Right cardiac atrium (tissue), 5 donors: ENCODE measurements around the gene EZH1. TPM values are rescaled to one million over a fixed set of nuclear protein-coding genes. Genes with fewer than 3 reads are reported as not detected.

ENCODE experiments used
- ATAC-seq, 2 donors: fragments of 200-7000 bp; cut with Tn5 transposase; one replicate each; pipeline versions ENCODE4 v1.8.0 to v1.9.1; 2020; ENCODE audit warnings: moderate library complexity in 2 of 2, mild to moderate bottlenecking in 1 of 2
- DNase-seq, 3 donors: peaks; one replicate each; pipeline ENCODE4 v3.0.0-alpha.2; 2020
- H3K27ac ChIP-seq: one replicate; pipeline ENCODE4 v1.5.1; 2013; ENCODE audit warnings: mild to moderate bottlenecking, low read length, control low read depth, moderate library complexity
- H3K27me3 ChIP-seq: one replicate; pipeline ENCODE4 v1.6.1; 2013; ENCODE audit not compliant: control insufficient read depth, insufficient read depth
- H3K4me1 ChIP-seq: one replicate; pipeline ENCODE4 v1.6.1; 2013; ENCODE audit warnings: low read length; ENCODE audit not compliant: control insufficient read depth, insufficient read depth
- H3K4me3 ChIP-seq: one replicate; pipeline ENCODE4 v1.5.1; 2013; ENCODE audit warnings: low read length, control low read depth
- H3K9me3 ChIP-seq: one replicate; pipeline ENCODE4 v1.6.1; 2013; ENCODE audit warnings: low read length; ENCODE audit not compliant: control insufficient read depth
- WGBS: extraction: QIAGEN DNeasy Blood & Tissue Kit; methylation state at CpG from one replicate; pipeline ENCODE4 v1.1.7; 2013; 5-methylcytosine and 5-hydroxymethylcytosine counted together
- intact Hi-C, 4 donors: fragments of 100-400 bp; cut with DNase I; formaldehyde crosslinking; loops; one replicate each; pipeline versions ENCODE4 v1.11.0 to v1.14.0; 2022 to 2023
- microRNA-seq, 2 donors: library from miRNA; unstranded; fragments of <30 nt; microRNA quantifications; one replicate each; pipeline ENCODE4 v1.2.0, GENCODE V29; 2020 to 2021
- polyA plus RNA-seq: library from polyadenylated mRNA; stranded (reverse); fragments of 200-250 nt; gene quantifications from one replicate; pipeline ENCODE4 v1.2.3, GENCODE V29; 2013
- total RNA-seq, 4 donors: library from RNA; stranded (reverse); fragmentation: NEBNext Ultra II Directional; extraction: Animal tissue kit (Norgen Biotek cat#: 25700); gene quantifications; one replicate each; pipeline ENCODE4 v1.2.1, GENCODE V29; 2021
- donor health status: healthy with polysubstance abuse.
- donor health status: DM: no; HTN: yes; CAD: no.
- donor health status: DM: no; HTN: no; CAD: no.
- donor health status: DM: no; HTN: yes; CAD: no; lungs with severe emphysema.
- donor health status: DM: yes; HTN: yes; CAD: no.

The EZH1 gene
- total and polyA plus RNA-seq, 5 donors = 22.5 to 53.2 (median 39.8) TPM

DNA sequence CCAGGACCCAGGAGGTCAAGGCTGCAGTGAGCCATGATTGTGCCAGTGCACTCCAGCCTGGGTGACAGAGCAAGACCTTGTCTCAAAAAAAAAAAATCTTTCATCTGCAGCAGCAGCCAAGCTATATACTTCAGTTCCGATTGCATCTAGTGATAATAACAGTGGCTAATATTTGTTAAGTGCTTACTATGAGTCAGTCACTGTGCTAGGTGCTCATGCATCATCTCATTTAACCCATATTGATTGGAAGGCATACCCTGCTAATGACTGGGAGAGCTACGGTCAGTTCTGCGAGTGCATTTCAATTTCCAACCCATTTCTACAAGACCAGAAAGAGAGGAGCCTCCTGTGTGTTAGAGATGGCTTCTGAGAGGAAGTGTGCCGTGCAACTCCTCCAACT lies 93.4 kb downstream of the EZH1 start:
- Histone ChIP-seq H3K4me1 (no peaks in the 10 kb centered on the region), H3K9me3 (no peaks in the 10 kb centered on the region), H3K27ac (no peak overlapping the region), H3K4me3 (no peak overlapping the region), H3K27me3 (no peaks in the 10 kb centered on the region)
- DNase-seq = no peak
- no peak for ATAC-seq
- WGBS = 74% methylated on average over 4 of the region's 4 CpGs
- intact Hi-C loops = loop anchor here in 1 of 4 donors (5.0 kb wide), 1 partner anchor 34 kb away; no protein-coding TSS in a partner anchor

Small RNA genes within 50 kb of the gene (microRNA-seq; reads per million reads assigned to microRNA genes)
- gene MIR6780A = 0 to 0.84 reads per million in 2 donors

Other genes with a start within 250 kb of the EZH1 start
- gene NAGLU, start 208.8 kb downstream of the EZH1 start, total RNA-seq = 10 to 100 TPM; 11.3 to 18.8 (median 15.0) TPM
- 13.7 TPM for gene NAGLU, start 208.8 kb downstream of the EZH1 start, polyA plus RNA-seq
- gene HSD17B1, start 192.1 kb downstream of the EZH1 start, total RNA-seq = 1 to 10 TPM; 1.2 to 1.6 (median 1.4) TPM
- 2.5 TPM for gene HSD17B1, start 192.1 kb downstream of the EZH1 start, polyA plus RNA-seq
- gene COASY, start 182.9 kb downstream of the EZH1 start, total RNA-seq = 10 to 100 TPM; 32.4 to 45.5 (median 40.0) TPM
- gene COASY, start 182.9 kb downstream of the EZH1 start, polyA plus RNA-seq = 30.2 TPM
- gene MLX, start 177.9 kb downstream of the EZH1 start, total RNA-seq = 10 to 100 TPM; 46.9 to 63.8 (median 54.2) TPM
- gene MLX, start 177.9 kb downstream of the EZH1 start, polyA plus RNA-seq = 65.0 TPM
- 1 to 10 TPM; 1.4 to 3.3 (median 2.5) TPM for gene PSMC3IP, start 167.3 kb downstream of the EZH1 start, total RNA-seq
- 2.2 TPM for gene PSMC3IP, start 167.3 kb downstream of the EZH1 start, polyA plus RNA-seq
- gene RETREG3, start 135.7 kb downstream of the EZH1 start, total RNA-seq = 10 to 100 TPM; 23.9 to 27.0 (median 25.5) TPM
- gene RETREG3, start 135.7 kb downstream of the EZH1 start, polyA plus RNA-seq = 13.0 TPM
- 10 to 100 TPM; 34.3 to 60.7 (median 46.0) TPM for gene TUBG1, start 135.4 kb downstream of the EZH1 start, total RNA-seq
- 48.9 TPM for gene TUBG1, start 135.4 kb downstream of the EZH1 start, polyA plus RNA-seq
- 10 to 100 TPM; 11.6 to 21.3 (median 18.4) TPM for gene TUBG2, start 85.8 kb downstream of the EZH1 start, total RNA-seq
- 19.8 TPM for gene TUBG2, start 85.8 kb downstream of the EZH1 start, polyA plus RNA-seq
- gene PLEKHH3, start 68.0 kb downstream of the EZH1 start, total RNA-seq = 10 to 100 TPM; 14.4 to 30.8 (median 23.9) TPM
- gene PLEKHH3, start 68.0 kb downstream of the EZH1 start, polyA plus RNA-seq = 23.0 TPM
- 1 to 10 TPM; 1.8 to 2.9 (median 2.5) TPM for gene CCR10, start 63.2 kb downstream of the EZH1 start, total RNA-seq
- gene CCR10, start 63.2 kb downstream of the EZH1 start, polyA plus RNA-seq = 2.6 TPM
- 1 to 10 TPM; 4.6 to 9.9 (median 7.1) TPM for gene CNTNAP1, start 62.5 kb downstream of the EZH1 start, total RNA-seq
- gene CNTNAP1, start 62.5 kb downstream of the EZH1 start, polyA plus RNA-seq = 4.6 TPM
- 10 to 100 TPM; 29.2 to 45.9 (median 40.9) TPM for gene RAMP2, start 16.2 kb upstream of the EZH1 start, total RNA-seq
- 73.5 TPM for gene RAMP2, start 16.2 kb upstream of the EZH1 start, polyA plus RNA-seq
- 10 to 100 TPM; 32.0 to 37.7 (median 33.0) TPM for gene VPS25, start 28.4 kb upstream of the EZH1 start, total RNA-seq
- gene VPS25, start 28.4 kb upstream of the EZH1 start, polyA plus RNA-seq = 42.7 TPM
- not detected for gene WNK4, start 35.6 kb upstream of the EZH1 start, total RNA-seq
- gene WNK4, start 35.6 kb upstream of the EZH1 start, polyA plus RNA-seq = 0.05 TPM
- gene COA3, start 53.7 kb upstream of the EZH1 start, total RNA-seq = 10 to 100 TPM; 64.4 to 74.4 (median 70.7) TPM
- 142 TPM for gene COA3, start 53.7 kb upstream of the EZH1 start, polyA plus RNA-seq
- gene CNTD1, start 53.8 kb upstream of the EZH1 start, total RNA-seq = under 1 TPM in 2 of 4 donors, not detected in 2; 0.20 to 0.53 TPM
- gene CNTD1, start 53.8 kb upstream of the EZH1 start, polyA plus RNA-seq = 0.59 TPM
- 10 to 100 TPM; 69.6 to 88.1 (median 71.8) TPM for gene BECN1, start 79.2 kb upstream of the EZH1 start, total RNA-seq
- 54.3 TPM for gene BECN1, start 79.2 kb upstream of the EZH1 start, polyA plus RNA-seq
- 10 to 100 TPM; 61.0 to 82.0 (median 70.1) TPM for gene PSME3, start 88.4 kb upstream of the EZH1 start, total RNA-seq
- 57.6 TPM for gene PSME3, start 88.4 kb upstream of the EZH1 start, polyA plus RNA-seq
- under 1 TPM; 0.37 to 0.67 (median 0.51) TPM for gene AOC2, start 99.5 kb upstream of the EZH1 start, total RNA-seq
- gene AOC2, start 99.5 kb upstream of the EZH1 start, polyA plus RNA-seq = 0.52 TPM
- gene AOC3, start 106.2 kb upstream of the EZH1 start, total RNA-seq = 10 to 100 TPM; 11.5 to 29.9 (median 24.9) TPM
- 29.1 TPM for gene AOC3, start 106.2 kb upstream of the EZH1 start, polyA plus RNA-seq
- not detected for gene G6PC1, start 155.8 kb upstream of the EZH1 start, total RNA-seq
- not detected for gene G6PC1, start 155.8 kb upstream of the EZH1 start, polyA plus RNA-seq
- 10 to 100 TPM; 26.0 to 35.7 (median 30.6) TPM for gene AARSD1, start 219.4 kb upstream of the EZH1 start, total RNA-seq
- gene AARSD1, start 219.4 kb upstream of the EZH1 start, polyA plus RNA-seq = 41.6 TPM
- gene PTGES3L, start 235.0 kb upstream of the EZH1 start, total RNA-seq = 10 to 100 TPM; 31.3 to 44.4 (median 34.5) TPM
- 60.3 TPM for gene PTGES3L, start 235.0 kb upstream of the EZH1 start, polyA plus RNA-seq
- gene RUNDC1, start 235.5 kb upstream of the EZH1 start, total RNA-seq = 10 to 100 TPM in 3 of 4 donors, 1 to 10 TPM in 1; 9.8 to 14.4 (median 10.7) TPM
- gene RUNDC1, start 235.5 kb upstream of the EZH1 start, polyA plus RNA-seq = 6.7 TPM